CD4-positive, alpha-beta T cell treated with Interleukin-17A for 1 hour (primary cell): ENCODE data around the gene POLG.

Experiments used
- DNase-seq: peaks from one replicate; pipeline ENCODE4 v3.0.0-alpha.2; 2020

Gene POLG

GRCh38 chr15:89325039-89325803 lies 9.4 kb downstream of the POLG start:
- no peak for DNase-seq

DNA sequence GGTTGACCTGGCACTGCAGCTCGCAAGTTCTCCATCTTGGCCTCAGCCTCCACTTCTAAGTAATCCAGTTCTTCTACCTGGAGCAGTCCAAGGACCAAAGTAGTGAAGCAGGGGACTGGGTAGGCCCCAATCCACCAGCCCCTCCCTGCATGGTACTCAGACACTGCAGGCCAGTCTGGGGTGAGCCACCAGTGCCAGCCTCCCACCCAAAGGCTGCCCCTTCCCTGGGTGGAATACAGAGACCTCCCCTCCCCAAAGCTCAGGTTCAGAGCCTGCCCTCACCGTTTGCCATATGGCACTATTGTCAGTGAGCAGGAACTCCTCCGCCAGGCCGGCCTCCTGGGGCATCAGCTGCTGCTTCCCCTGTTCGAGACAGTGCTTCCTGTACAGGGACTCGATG lies 10.8 kb downstream of the POLG start:
- no peak for DNase-seq

- no peak for DNase-seq
These were observed 11.8 kb downstream of the POLG start for GRCh38 chr15:89322822-89323221.

- no peak for DNase-seq
These were observed 12.9 kb downstream of the POLG start for GRCh38 chr15:89321521-89322410.

DNA sequence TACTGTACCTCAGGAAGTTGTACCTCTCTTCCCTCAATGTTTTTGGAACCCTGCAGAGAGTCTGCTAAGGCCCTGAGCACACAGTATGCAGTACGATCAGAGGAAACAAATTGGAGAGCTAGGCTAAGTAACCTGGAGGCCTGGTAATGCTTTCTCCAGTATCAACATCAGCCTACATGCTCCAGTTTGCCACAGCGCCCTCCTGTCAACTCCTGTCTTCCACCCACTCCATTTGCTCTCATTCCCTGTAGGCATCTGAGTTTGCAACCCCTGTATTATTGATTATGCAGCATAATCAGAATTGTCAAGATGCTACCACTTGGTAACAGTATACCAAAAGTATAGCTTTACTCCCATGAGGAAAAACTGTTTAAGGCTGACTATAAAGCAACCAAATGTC lies 14.4 kb downstream of the POLG start:
- DNase-seq = no peak

DNA sequence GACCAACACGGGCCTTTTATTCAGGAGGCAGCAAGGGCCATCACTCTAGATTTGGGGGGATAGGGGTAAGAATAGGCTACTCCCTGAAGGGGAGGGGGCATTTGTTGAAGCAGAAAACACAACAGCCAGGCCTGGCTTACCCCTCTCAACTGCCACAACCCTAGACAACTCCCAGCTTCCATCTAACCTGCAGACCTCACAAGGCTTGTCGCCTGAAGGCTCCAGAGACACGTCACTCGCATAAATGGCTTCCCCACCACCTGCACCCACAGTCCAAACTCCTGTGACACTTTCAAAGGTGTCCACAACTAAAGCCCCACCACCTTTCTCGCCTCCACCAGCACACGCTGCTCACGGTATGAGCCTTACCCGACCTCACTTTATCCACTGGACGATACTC lies 14.9 kb downstream of the POLG start:
- no peak for DNase-seq

DNA sequence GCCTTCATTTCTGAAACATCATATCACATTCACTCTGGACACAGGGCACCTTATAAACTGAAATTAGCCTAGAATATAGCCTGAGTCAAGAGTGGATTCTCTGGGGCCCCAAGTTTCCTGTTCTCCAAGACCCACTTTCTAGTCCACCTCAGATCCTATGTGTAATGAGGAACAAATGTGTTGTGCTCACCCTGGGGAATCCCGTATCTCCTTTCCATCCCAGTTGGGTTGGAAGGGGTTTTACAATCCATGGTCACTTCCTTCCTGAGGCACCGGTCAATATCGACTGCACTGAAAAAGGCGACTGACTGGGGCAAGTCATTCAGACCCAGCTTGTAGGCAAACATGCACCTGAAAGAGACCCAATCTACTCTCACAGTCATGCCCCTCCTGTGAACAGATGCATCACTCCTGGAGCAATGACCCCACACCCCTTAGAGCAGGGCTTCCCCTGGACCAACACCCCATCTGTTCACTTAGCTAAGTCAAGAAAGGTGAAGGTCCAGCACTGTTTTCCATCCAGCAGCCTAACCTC lies 17.4 kb downstream of the POLG start:
- DNase-seq = no peak

DNA sequence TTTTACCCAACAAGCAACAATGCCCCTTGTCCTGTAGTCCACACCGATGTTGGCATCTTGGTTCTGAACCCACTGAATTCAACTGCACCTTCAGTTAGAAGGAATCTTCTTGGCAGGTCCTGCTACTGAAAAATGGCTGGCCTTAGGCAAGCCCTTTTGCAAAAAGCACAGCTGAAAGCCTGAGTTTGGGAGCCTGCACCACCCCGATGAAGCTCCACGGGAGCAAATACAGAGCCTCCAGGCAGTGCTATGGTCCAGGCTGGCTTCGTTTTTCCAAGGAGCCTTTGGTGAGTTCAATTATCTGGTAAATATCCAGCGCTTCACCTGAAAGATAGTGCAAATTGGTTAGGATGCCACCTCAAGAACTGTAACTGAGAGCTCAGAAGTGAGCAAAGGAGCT lies 18.1 kb downstream of the POLG start:
- no peak for DNase-seq

DNA sequence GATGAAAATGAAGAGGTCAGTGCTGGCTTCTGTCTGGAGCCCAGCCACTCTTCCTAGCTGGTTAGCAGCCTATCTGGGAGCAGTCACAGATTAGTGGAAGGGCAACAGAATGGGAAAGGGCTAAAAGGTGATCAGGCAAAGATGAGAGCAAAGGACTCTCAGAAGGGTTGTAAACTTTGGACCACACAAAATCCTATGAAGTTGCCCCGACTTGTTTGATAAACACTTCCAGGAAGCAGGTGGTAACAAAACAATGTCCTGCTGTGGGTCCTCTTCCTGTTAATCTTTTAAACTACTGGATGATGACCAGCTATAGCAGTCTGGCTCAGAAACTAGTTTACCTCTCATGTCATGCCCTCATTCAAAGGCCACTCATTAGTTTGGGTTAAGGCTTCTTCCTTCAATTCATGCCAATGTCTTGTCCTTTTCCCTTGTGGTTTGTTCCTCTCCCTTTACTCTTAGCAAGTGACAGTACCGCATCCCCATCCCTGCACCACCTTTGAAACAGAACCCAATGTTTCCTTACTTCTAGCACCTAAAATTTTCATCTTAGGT lies 19.2 kb downstream of the POLG start:
- no peak for DNase-seq

- DNase-seq = no peak
These were observed 24.6 kb downstream of the POLG start for GRCh38 chr15:89309993-89310392.

- DNase-seq = no peak
These were observed 26.4 kb downstream of the POLG start for GRCh38 chr15:89308236-89308635.

DNA sequence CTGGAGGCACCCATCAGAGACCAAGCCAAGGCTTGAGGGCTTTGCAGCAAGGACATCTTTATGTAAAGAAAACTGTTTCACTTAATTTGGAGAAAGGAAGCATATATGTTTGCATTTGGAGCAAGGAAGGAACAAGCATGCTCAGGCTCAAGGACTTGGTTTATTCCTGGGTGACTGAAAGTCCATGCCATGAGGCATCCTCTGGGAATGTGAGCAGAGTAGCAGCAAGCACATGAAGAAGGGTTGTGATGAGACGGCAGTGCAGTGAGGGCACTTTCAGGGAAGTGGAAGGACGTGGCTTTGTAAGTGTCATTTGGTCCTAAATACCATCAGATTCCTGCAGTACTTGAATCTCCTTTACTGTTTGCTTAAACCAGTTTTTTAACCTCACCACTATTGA lies 26.8 kb downstream of the POLG start:
- no peak for DNase-seq

DNA sequence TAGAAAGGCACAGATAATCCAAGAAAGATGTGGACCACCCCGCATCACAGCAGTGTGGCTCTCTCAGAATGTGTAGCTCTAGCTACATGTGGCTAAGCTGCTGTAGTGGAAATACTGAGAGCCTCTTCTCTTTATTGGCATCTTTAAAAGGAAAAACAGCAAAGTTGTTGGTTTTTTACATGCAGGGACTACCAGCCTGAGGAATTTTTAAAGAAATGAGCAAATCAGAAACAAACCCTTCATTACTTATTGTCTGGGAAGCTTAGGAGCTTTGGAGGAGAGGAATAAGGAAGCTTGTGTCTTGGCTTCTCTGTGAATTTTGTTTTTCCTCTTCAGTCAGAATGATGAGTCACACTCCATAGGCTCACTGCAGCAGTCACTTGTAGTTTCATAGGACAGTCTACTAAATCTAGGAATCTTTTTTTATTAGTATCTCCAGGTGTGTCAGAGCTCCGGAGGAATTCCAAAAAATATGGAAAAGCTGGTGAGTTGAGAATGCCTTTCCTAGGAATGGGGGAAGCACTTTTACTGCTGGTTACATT lies 27.5 kb downstream of the POLG start:
- no peak for DNase-seq

DNA sequence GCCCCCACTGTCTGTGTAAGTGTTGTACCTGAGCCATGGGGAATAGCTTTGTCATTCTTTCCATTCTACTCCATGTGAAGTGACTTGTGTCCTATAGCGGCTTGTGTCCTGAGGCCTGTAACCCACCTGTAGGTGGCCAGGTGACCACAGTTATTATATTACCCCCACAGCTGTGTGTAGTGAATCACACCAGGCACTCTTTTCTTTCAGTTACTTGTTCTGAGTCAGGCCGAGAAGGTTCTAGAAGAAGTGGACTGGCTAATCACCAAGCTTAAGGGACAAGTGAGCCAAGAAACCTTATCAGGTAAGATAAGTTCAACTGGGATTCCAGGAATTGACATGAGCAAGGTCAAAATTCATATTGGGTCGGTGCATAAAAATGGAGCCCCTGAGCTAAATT lies 29.2 kb downstream of the POLG start:
- no peak for DNase-seq

DNA sequence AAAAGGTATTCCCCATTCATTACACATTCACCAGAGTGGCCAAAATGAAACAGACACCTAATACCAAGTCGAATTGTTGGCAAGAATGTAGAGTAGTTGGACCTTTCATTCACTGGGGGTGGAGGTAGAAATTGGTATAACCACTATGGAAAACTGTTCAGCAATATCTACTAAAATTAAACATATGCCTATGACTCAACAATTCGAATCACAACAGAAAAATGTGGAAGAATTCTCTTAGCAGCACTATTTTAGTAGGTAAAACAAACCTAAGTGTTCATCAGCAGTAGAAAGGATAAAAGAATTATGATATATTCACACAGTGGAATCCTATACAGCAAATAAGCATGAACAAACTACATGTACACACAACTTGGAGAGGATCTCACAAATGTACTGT lies 30.6 kb downstream of the POLG start:
- no peak for DNase-seq

GRCh38 chr15:89301304-89302089 lies 33.1 kb downstream of the POLG start:
- DNase-seq = no peak

DNA sequence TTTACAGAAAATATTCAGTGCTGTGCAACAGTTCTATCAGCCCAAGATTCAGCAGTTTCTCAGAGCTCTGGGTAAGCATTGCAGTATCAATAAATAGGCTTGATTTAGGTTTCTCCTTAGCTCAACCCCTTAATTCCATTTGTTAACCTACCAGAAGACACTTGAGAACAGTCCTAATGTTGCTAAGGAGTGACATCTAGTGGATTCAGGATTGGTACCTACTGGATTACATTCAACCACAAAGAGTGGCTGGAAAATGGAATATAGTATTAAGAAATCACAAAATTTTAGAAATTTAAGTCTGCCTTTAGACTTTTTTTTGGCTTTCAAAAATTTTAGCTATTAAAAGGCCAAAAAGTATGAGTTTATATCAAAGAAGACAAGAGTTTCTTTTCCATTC lies 34.7 kb downstream of the POLG start:
- DNase-seq = no peak

- DNase-seq = no peak
These were observed 41.6 kb downstream of the POLG start for GRCh38 chr15:89293012-89293411.

GRCh38 chr15:89291934-89292438 lies 42.6 kb downstream of the POLG start:
- no peak for DNase-seq

DNA sequence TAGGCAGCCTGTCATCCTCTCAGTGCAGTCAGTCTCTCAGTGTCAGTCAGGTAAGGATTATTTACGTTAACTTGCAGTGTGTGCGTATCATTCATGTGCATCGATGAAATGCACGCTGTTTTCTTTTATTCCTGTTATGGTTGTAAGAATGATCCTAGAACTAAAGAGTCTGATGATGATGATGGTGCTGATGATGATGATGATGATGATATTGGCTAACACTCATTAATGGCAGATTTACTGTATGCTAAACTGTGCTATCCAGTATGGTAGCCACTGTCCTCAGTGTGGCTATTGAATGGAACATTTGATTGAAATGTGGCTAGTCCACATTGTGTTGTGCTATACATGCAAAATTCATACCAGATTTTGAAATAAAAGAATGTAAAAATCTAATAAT lies 51.4 kb downstream of the POLG start:
- no peak for DNase-seq

DNA sequence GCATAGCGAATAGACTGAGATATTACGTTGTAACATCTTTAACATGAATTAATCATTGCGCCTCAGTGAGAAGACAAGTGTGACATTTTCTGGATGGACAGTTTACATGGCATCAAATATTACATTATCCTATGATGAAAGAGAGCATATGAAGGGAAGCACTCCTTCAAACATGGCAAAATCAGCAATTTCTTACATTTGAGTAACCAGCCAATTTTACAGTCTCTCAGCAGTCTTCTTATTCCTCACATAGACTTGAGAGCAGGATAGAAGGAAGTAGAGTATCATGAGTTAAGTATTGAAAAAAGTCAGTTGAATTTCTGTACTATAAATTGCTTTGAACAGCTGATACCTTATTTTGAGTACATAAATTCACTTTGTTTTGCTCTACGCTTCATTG lies 52.0 kb downstream of the POLG start:
- no peak for DNase-seq

- no peak for DNase-seq
These were observed 56.3 kb downstream of the POLG start for GRCh38 chr15:89278307-89278706.
